Motor neuron (in vitro differentiated cells): Measurements from ENCODE around the gene SCN1B. TPM values are rescaled to one million over a fixed set of nuclear protein-coding genes. Genes with fewer than 3 reads are reported as not detected.

Experiments
- ATAC-seq, 8 experiments: fragments of 200-7000 bp; cut with Tn5 transposase; replicated peaks in 6 of 8; 2 replicates each; pipeline ENCODE4 v1.8.0; 2021; ENCODE audit warnings: mild to moderate bottlenecking in 8 of 8, moderate library complexity in 8 of 8
- H3K27ac ChIP-seq, 2 donors: fragments of 250-450 bp; sonication (Bioruptor Pico); 2 replicates each; pipeline ENCODE4 v1.9.0; 2021; ENCODE audit warnings: antibody characterized with exemption in 2 of 2, mild to moderate bottlenecking in 2 of 2, moderate library complexity in 1 of 2
- H3K4me1 ChIP-seq, 2 donors: fragments of 250-450 bp; sonication (Bioruptor Pico); replicated peaks in 1 of 2; 2 replicates each; pipeline ENCODE4 v1.6.1; 2021; ENCODE audit warnings: antibody characterized with exemption in 2 of 2, mild to moderate bottlenecking in 2 of 2, moderate library complexity in 1 of 2
- H3K4me3 ChIP-seq, 5 donors: fragments of 250-450 bp; sonication (Bioruptor Pico); 2 replicates each; pipeline ENCODE4 v1.9.0; 2021; ENCODE audit warnings: antibody characterized with exemption in 5 of 5, mild to moderate bottlenecking in 5 of 5, moderate library complexity in 4 of 5
- WGBS, 10 experiments: fragments of 450-650 bp; shearing (Covaris generic); methylation state at CpG; one replicate each; pipeline ENCODE4 v1.0.0; 2022; 5-methylcytosine and 5-hydroxymethylcytosine counted together
- in situ Hi-C, 9 experiments: fragments of 400-800 bp; cut with MboI; loops; one replicate each; pipeline ENCODE4 v1.15.0; 2021; ENCODE audit warnings: low sequenced_read_pairs in 9 of 9, low pct_unique_long_range_greater_than_20kb in 2 of 9; ENCODE audit not compliant: unreplicated experiment in 9 of 9
- total RNA-seq, 8 experiments: library from RNA; unstranded; fragments of 300-600 nt; gene quantifications; 2 replicates each; pipeline versions ENCODE4 v1.2.3 to v1.2.4, GENCODE V29; 2022

Gene SCN1B
- total RNA-seq, 8 experiments from 2014 or later = 0.65 to 7.0 (median 2.1) TPM

GRCh38 chr19:35085947-35086346 is 55.7 kb downstream of the SCN1B start:
- ATAC-seq = no peak
- H3K4me1 ChIP-seq = no peaks in the 10 kb centered on the region
- in situ Hi-C loops = no loop called here
- 60 to 100% (median 77%) methylated on average over 1 to 6 of the region's 6 CpGs; no CpG with 5 or more reads in 2 of the 10 experiments for whole genome bisulfite sequencing, 10 experiments
- no peak overlapping the region for H3K27ac ChIP-seq
- no peak overlapping the region for H3K4me3 ChIP-seq

- Histone ChIP-seq H3K4me3 (no peak overlapping the region), H3K27ac (no peak overlapping the region), H3K4me1 (no peaks in the 10 kb centered on the region)
- in situ Hi-C loops = no loop called here
- ATAC-seq = no peak
- 30 to 80% (median 80%) methylated on average over 1 to 6 of the region's 8 CpGs; no CpG with 5 or more reads in 5 of the 10 experiments for WGBS, 10 experiments
These were observed 56.2 kb downstream of the SCN1B start for GRCh38 chr19:35086455-35086854.

- Histone ChIP-seq H3K4me1 (no peaks in the 10 kb centered on the region), H3K4me3 (no peak overlapping the region), H3K27ac (no peak overlapping the region)
- ATAC-seq = no peak
- in situ Hi-C loops = no loop called here
These were observed 57.1 kb downstream of the SCN1B start for GRCh38 chr19:35087393-35087792.

- Histone ChIP-seq H3K27ac (no peak overlapping the region), H3K4me3 (no peak overlapping the region), H3K4me1 (no peaks in the 10 kb centered on the region)
- in situ Hi-C loops = no loop called here
- peak; percentile 53 to 93 (median 90) for ATAC-seq
- WGBS, 10 experiments = 36 to 87% (median 68%) methylated on average over 1 to 5 of the region's 8 CpGs; no CpG with 5 or more reads in 3 of the 10 experiments
These were observed 58.1 kb downstream of the SCN1B start for GRCh38 chr19:35088131-35088913.

GRCh38 chr19:35089554-35089953 is 59.3 kb downstream of the SCN1B start:
- ATAC-seq = no peak
- no peak overlapping the region for H3K27ac ChIP-seq
- in situ Hi-C loops = no loop called here
- no peak overlapping the region for H3K4me3 ChIP-seq
- H3K4me1 ChIP-seq = no peaks in the 10 kb centered on the region
- WGBS, 10 experiments = 40 to 92% (median 60%) methylated on average over 1 to 6 of the region's 8 CpGs; no CpG with 5 or more reads in 3 of the 10 experiments

Other genes starting within 250 kb of the SCN1B start
- gene ZNF30, start 103.6 kb upstream of the SCN1B start, total RNA-seq = 1 to 10 TPM; 4.3 to 8.3 (median 6.9) TPM
- gene ZNF792, start 66.2 kb upstream of the SCN1B start, total RNA-seq = 1 to 10 TPM; 2.4 to 5.2 (median 4.2) TPM
- gene GRAMD1A, start 30.1 kb upstream of the SCN1B start, total RNA-seq = 10 to 100 TPM in 7 of 8 experiments, 1 to 10 TPM in 1; 2.7 to 93.1 (median 44.5) TPM
- under 1 TPM in 7 of 8 experiments, not detected in 1; 0.09 to 0.95 (median 0.45) TPM for gene HPN, start 11.3 kb downstream of the SCN1B start, total RNA-seq
- 1 to 10 TPM in 4 of 8 experiments, under 1 TPM in 1, not detected in 3; 0.25 to 2.0 (median 1.1) TPM for gene FXYD3, start 85.4 kb downstream of the SCN1B start, total RNA-seq
- gene LGI4, start 104.6 kb downstream of the SCN1B start, total RNA-seq = 1 to 10 TPM in 7 of 8 experiments, under 1 TPM in 1; 0.49 to 3.5 (median 1.7) TPM
- gene FXYD1, start 108.4 kb downstream of the SCN1B start, total RNA-seq = 10 to 100 TPM in 2 of 8 experiments, 1 to 10 TPM in 6; 1.2 to 10.7 (median 3.1) TPM
- gene FXYD7, start 112.8 kb downstream of the SCN1B start, total RNA-seq = 10 to 100 TPM in 3 of 8 experiments, 1 to 10 TPM in 3, not detected in 2; 1.1 to 27.8 (median 14.5) TPM
- 100 to 1,000 TPM in 1 of 8 experiments, 10 to 100 TPM in 5, 1 to 10 TPM in 2; 7.1 to 201 (median 14.7) TPM for gene FXYD5, start 124.3 kb downstream of the SCN1B start, total RNA-seq
- not detected for gene FAM187B, start 198.3 kb downstream of the SCN1B start, total RNA-seq
- gene LSR, start 218.5 kb downstream of the SCN1B start, total RNA-seq = 1 to 10 TPM; 1.1 to 8.6 (median 2.6) TPM
- 10 to 100 TPM; 37.2 to 74.3 (median 64.5) TPM for gene USF2, start 238.5 kb downstream of the SCN1B start, total RNA-seq